ENCODE measurements around the gene MEF2A.

The MEF2A gene

DNA sequence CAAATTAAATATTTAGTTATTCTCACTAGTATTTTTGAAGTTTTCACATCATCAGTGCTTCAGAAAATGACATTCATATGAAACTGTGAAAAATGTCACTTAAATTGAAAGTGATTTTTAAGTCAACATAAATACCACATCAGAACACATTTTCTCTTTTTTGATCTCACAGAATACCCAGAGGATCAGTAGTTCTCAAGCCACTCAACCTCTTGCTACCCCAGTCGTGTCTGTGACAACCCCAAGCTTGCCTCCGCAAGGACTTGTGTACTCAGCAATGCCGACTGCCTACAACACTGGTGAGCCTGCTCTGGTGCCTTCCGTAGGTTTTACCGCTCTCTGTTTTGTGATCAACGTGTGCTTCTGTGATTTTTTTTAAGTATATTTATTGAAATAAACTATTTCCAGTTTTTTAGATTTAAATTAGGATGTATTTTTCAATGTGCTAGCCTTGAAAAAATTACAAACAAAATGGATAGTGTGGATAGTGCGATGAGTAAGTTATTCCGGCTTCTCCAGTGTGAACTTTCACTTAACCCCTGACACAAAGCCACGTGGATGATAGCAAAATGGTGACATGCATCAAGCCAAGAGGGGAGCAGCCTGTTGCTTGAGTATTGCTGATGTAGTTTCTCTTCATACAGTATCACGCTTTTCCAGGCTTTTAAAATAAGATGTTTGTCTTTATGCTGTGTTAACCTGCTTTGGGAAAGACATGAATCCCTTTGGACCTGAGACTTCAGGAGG, 140.9 kb downstream of the MEF2A start:
- no peak for DNase-seq

DNA sequence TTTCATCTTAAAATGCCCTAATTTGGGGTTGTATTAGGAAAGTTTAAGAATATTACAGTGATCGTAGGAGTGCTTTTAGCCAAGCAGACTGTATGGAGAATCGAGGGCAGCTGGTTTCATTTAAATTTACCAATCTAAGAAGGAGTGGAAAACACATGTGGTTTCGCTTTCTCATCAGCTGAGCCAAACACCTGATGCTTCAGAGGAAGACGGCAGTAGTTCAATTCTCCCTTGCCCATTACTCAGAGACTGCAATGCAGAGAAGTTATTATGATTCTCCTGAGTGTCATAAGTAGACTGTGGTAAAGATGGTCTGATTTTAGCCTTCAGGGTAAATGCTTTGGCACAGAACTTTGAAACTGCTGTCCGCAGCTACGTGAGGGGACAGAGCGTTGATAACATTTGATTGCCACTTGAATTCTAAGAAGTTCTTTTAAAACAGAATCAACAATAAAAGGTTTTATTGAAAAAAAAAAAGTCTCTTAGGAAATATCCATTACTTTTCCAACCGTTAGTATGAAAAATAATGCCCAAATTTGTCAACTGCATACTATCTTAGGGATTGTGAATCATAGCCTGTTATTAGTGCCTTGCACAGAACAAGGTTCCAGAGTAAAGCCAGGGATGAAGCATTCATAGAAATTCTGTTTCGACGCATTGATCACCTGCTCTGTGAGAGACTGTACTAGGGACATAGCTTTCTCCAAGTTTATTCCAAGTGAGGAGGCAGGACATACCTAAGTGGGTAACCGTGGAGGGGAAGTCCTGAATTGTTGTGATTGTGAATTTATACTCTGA, 141.9 kb downstream of the MEF2A start:
- DNase-seq = no peak

GRCh38 chr15:99708563-99708962, 142.8 kb downstream of the MEF2A start:
- no peak for DNase-seq

- DNase-seq = no peak
Observed at GRCh38 chr15:99709243-99709986, 143.6 kb downstream of the MEF2A start.

- DNase-seq = no peak
Observed at GRCh38 chr15:99711625-99712024, 145.8 kb downstream of the MEF2A start.

GRCh38 chr15:99712415-99712814, 146.6 kb downstream of the MEF2A start:
- DNase-seq = no peak

- DNase-seq = no peak
Observed at GRCh38 chr15:99716540-99717095, 150.8 kb downstream of the MEF2A start.

- DNase-seq = no peak
Observed at GRCh38 chr15:99717161-99718009, 151.6 kb downstream of the MEF2A start.

DNA sequence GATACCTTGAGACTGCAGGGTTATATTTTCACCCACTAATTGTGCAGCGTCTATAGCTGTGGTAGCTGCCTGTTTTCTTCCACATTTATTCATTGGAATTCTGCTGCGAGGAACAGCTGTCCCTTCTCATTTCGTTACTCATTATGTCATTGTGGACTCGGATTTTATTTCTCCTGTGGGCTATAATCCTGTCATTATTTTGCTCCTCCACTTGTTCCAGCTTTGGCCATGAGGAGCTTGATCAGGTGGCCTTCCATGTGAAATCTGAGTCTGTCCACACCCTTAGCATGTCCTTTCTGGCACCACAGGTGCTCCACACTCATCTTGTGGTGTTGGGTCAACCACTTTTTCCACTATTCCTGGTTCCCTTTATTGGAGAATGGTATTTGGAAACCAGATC, 152.6 kb downstream of the MEF2A start:
- no peak for DNase-seq

DNA sequence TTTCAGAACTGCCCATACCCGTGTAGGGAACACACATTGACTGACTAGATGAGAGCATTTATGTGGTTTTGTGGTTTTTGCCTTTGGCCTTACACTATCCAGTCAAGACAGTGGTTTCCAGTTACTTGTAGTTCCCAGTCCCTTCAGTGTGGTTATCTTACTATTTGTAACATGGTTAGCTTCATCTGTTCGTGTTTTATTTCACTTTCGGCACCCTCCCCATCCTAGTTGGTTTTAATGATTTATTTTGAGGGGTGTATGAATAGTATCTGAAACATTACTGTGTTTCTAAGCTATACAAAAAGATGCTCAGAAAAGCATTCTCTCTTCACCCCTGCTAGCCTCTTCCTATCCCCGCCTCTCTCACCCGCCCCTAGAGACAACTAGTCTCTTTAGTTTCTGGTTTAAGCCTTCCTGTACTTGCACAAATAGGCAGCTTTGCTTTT, 153.3 kb downstream of the MEF2A start:
- DNase-seq = no peak

- DNase-seq = no peak
Observed at GRCh38 chr15:99720533-99720932, 154.7 kb downstream of the MEF2A start.

DNA sequence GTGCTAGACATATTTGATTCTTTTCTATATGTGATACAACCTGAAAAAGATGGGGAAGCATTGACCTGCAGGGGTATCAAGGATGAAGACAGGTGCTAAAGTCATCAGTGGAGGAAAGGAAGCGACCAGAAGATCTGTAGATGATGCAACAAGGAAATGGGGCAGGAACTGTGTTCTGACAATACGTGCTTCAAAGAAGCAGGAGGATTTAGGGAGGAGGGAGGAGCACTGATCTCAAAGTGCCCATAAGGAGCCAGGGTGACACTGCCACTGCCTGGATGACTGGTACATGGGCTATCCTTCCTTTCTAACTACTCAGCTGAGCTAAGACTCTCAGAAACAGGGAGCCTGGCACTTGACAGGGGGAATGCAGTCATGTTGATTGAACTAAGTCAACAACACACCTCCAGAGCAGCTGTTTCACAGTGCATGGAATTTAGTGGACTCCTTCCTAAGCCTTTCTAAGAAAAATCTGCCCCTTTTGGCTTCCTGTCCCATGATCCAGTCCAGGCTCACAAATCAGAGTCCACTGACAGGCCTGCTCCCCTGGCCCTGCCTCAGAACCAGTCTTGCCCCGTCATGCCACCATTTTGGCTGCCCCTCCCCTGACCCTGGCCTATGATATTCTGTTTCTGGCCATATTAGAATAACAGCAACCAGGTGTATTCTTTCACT, 155.5 kb downstream of the MEF2A start:
- no peak for DNase-seq

DNA sequence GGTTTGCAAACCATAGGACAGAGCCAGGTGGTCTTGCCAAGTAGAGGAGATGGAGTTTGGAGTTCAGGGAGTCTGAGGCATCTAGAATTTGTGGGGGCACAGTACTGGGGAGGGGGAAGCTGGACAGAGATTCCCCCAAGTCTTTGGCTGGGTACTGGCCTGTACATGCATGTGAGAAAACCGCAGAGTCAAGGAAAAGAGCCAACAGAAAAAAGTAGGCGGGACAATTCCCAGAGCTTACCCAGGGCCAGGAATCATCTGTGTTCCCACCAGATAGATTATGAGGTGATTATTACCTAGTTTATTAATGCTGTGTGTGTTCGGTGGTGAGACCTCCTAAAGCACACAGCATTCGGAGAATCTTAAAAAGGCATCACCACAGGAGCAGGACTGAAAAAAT, 156.1 kb downstream of the MEF2A start:
- DNase-seq = no peak

DNA sequence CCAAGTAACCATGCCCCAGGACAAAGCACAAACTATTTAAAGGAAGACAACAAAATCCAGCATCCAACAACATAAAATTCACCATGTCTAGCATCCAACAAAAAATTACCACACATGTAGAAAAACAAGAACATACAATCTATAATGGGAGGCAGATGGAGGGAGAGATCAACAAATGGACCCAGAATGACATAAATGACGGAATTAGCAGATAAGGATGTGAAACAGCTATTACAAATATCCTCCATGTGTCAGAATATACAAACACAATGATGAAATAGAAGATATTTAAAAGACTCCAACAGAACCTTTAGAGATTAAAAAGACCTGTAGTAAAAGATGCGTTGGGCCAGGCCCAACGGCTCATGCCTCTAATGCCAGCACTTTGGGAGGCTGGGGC, 156.6 kb downstream of the MEF2A start:
- DNase-seq = no peak

DNA sequence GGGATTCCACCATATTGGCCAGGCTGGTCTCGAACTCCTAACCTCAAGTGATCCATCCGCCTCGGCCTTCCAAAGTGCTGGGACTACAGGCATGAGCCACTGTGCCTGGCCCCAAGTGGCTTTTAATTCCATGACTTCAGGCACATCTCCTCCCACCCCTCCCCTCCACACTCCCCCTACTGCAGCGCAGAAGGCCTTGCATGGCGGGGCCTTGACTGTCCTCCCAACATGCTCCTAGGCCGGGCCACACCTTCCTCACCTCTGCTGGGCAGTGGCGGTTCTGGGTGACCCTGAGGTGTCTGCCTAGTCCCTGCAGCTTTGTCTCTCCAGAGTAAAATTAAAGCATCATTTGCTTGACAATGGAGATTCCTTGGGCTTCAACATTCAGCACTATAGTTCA, 160.5 kb downstream of the MEF2A start:
- DNase-seq = no peak

GRCh38 chr15:99727330-99727729, 161.5 kb downstream of the MEF2A start:
- DNase-seq = no peak

DNA sequence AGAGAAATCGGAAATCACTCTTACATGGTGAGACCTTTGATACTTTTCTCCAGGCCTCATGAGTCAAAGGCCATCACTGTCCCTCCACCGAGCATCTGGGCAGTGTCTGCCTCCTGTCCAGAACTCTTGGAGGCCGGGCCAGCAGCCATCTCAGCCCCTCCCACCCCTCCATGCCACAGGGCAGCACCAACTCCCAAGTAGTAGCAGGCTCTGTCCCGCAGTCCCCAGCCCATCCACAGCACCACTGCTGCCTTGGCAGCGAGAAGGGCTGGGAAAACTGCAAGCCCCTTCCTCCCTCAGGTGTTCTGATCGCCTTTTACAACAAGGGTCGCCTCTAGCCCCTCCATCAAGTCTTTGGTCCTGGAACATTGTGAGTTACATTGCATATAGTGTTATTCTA, 161.9 kb downstream of the MEF2A start:
- no peak for DNase-seq

GRCh38 chr15:99728916-99729315, 163.1 kb downstream of the MEF2A start:
- DNase-seq = no peak

- DNase-seq = no peak
Observed at GRCh38 chr15:99729327-99729726, 163.5 kb downstream of the MEF2A start.

DNA sequence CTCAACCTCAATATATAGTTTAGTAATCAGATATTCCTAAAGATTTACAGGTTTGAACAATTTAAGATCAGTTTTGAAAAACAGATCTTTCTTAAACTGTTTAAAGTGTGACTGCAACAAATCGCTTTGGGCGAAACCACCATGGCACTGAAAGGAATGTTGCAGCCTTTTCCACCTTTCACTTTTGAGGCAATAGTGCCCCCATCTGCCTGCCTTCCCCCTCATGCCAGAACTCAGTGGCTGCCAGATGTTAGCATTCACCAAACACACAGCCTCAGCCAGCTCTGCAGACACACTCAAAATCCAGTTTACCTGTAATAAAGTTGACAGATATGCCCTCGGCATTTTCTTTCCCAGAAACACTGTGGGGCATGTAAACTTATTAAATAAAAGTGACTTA, 164.1 kb downstream of the MEF2A start:
- DNase-seq = no peak

DNA sequence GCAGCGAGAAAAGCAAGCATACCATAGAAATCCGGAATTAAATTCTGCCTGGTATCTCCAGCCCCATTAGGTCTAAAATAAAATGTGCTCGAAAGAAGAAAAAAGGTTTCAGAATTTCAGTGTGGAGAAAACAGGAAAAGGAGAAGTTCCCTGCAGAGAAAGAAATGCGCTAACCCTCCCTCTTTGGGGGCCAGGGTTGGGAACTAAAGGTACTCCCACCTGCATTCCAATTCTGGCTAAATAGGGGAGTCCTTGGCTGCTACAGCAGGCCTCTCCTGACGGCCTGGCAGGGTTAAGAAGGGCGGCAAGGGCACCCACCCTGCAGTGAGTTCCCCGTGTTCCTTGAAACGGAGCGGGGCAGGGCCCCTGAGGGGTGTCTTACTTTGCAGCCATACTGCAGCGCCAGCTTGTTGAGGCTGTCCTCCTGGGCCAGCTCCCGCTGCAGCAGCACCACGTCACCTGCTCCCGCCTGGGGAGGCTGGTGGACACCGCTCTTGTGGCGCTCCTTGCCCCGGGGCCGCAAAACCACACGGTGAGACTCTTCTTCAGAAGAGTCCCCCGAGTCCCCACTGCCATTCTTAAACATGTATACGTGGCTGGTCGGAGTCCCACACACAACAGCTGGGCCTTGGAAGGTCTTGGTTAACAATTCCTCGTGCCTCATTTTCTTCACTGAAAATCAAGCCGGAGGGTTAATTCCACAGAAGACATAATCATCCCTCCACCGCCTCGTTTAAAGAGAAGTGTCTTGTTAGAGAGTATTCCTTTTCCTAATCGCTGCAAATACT, 165.7 kb downstream of the MEF2A start:
- no peak for DNase-seq

All from NCI-H146 (cell line).